GM12872 (cell line): ENCODE results near the gene LRRC15.

Experiments
- CTCF ChIP-seq: IDR thresholded peaks from 3 replicates; pipeline ENCODE4 v1.5.1; 2011; ENCODE audit warnings: low read depth, mild to moderate bottlenecking, low read length, moderate library complexity; ENCODE audit not compliant: insufficient read depth

Gene LRRC15

GRCh38 chr3:194369522-194370279 is at the start of gene LRRC15:
Gene LRRC15, minus strand, starts transcription at chr3:194369743. Its CDS starts 8,700 bp downstream, at chr3:194361043.
- TF ChIP-seq CTCF = no peak

GRCh38 chr3:194418671-194419070 is 49.1 kb upstream of the LRRC15 start:
- TF ChIP-seq CTCF = no peak

- TF ChIP-seq CTCF = no peak
Observed at GRCh38 chr3:194407423-194407822, 37.9 kb upstream of the LRRC15 start.

GRCh38 chr3:194405766-194406165 is 36.2 kb upstream of the LRRC15 start:
- TF ChIP-seq CTCF = no peak

- peak; percentile 50 for TF ChIP-seq CTCF
Observed at GRCh38 chr3:194404365-194405140, 35.0 kb upstream of the LRRC15 start.

- TF ChIP-seq CTCF = no peak
Observed at GRCh38 chr3:194401868-194402329, 32.4 kb upstream of the LRRC15 start.

GRCh38 chr3:194401346-194401745 is 31.8 kb upstream of the LRRC15 start:
- no peak for TF ChIP-seq CTCF
